Measurements from ENCODE around the gene ART1.
A peak's percentile ranks its signal among the peaks of the same experiment; 100 is the strongest.

The ART1 gene

DNA sequence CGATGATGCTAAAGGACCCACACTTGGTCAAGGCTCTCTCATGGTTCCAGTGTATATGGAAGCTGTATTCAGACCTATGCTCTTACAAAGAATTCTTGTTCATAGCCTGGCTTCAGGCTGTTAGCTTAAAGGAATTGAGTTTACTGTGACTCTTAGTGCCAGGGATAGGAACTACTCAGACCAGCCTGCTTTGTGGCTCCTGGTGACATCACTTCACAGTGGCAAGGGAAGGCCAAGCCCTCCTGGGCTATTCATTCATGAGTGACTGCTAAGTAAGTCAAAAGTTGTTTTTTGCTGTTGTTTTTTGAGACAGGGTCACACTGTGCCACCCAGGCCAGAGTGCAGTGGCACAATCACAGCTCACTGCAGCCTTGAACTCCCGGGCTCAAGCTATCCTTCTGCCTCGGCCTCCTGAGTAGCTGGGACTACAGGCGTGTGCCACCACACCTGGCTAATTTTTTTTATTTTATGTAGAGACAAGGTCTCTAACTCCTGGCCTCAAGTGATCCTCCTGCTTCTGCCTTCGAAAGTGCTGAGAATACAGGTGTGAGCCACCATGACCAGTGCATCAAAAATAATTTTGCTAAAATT lies 12.8 kb upstream of the ART1 start:
- Histone ChIP-seq H4K8ac (ENCODE audit: low read length) (no peak overlapping the region), H2BK15ac (ENCODE audit: low read depth, poor library complexity, severe bottlenecking) (no peak overlapping the region), H3K27me3 (ENCODE audit: control insufficient read depth in 1 of 2, insufficient read depth in 1 of 2, low read length in 2 of 2) (peaks cover under 1 to 6% of the 10 kb centered on the region in 2 experiments), H3K4me2 (ENCODE audit: low read length, poor library complexity, severe bottlenecking) (no peak overlapping the region), H2BK120ac (ENCODE audit: low read depth, low read length) (no peak overlapping the region), H3K18ac (ENCODE audit: low read depth in 1 of 2, low read length in 2 of 2) (no peak overlapping the region), H3K36me3 (ENCODE audit: control insufficient read depth in 1 of 2, insufficient read depth in 2 of 2, low read depth in 1 of 2, low read length in 2 of 2) (no peaks in the 10 kb centered on the region), H2BK12ac (ENCODE audit: low read length in 2 of 2) (no peak overlapping the region), H2AK5ac (ENCODE audit: low read length, severe bottlenecking) (no peak overlapping the region), H3K9ac (ENCODE audit: low read length) (no peak overlapping the region), H3K4me1 (ENCODE audit: control insufficient read depth, insufficient read depth, low read depth, low read length) (peaks cover 3% of the 10 kb centered on the region), H2BK5ac (ENCODE audit: low read depth, low read length, poor library complexity, severe bottlenecking) (no peak overlapping the region), H3K23ac (ENCODE audit: low read length in 2 of 2) (no peak overlapping the region), H3K4me3 (ENCODE audit: insufficient read depth in 1 of 2, low read depth in 1 of 2, low read length in 2 of 2) (no peak overlapping the region), H3K27ac (ENCODE audit: low read length, poor library complexity, severe bottlenecking) (no peak overlapping the region), H2AFZ (ENCODE audit: low read depth, low read length) (no peak overlapping the region), H3K14ac (ENCODE audit: low read length in 2 of 2) (no peak overlapping the region), H4K91ac (ENCODE audit: low read length) (no peak overlapping the region), H3K4ac (ENCODE audit: low read depth in 1 of 2, low read length in 2 of 2) (no peak overlapping the region), H3K9me3 (ENCODE audit: control insufficient read depth, low read length) (no peaks in the 10 kb centered on the region), H3K79me1 (replicated peaks; ENCODE audit: low read length, poor library complexity, severe bottlenecking) (no peaks in the 10 kb centered on the region)
- WGBS = 88% methylated on average over 5 of the region's 5 CpGs
- no peak for DNase-seq

DNA sequence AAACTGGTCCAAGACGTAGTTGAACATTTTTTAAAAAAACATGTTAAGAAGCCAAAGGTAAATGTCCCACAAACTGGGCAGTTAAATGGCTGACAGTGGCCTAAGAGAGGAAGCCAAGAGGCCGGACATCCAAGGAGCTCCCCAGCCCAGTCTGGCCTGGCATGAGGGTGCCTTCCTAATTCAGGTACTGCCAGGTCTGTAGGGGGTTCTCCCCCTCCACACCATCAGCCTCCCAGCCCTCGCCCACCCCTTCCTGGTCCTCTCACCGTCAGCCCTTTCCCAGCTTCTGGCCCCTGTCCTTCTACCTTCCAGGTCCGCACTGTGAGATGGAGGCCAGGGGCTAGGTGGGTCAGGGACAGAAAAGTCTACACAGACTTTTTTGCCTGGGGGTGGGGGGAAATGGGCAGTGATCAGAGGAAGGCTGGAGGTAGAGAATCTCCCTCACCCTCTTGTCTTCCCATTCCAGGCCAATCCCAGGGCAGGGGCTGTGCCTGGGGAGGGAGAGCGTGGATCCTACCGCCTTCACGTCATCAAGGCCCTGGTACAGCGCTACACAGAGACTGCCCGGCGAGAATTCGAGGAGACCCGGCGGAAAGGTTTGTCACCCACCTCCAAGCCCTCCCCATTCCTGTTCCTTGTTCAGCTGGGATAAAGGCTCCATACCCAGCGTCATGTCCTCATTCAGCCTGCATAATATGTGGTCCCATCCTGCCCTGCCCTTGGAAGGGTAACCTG lies 9.1 kb upstream of the ART1 start:
- no peak overlapping the region for H2BK5ac ChIP-seq (ENCODE audit: low read depth, low read length, poor library complexity, severe bottlenecking)
- no peak overlapping the region for H3K4me2 ChIP-seq (ENCODE audit: low read length, poor library complexity, severe bottlenecking)
- H3K4me3 ChIP-seq (ENCODE audit: insufficient read depth in 1 of 2, low read depth in 1 of 2, low read length in 2 of 2) = no peak overlapping the region
- no peak overlapping the region for H3K14ac ChIP-seq (ENCODE audit: low read length in 2 of 2)
- no peaks in the 10 kb centered on the region for H3K79me1 ChIP-seq (replicated peaks; ENCODE audit: low read length, poor library complexity, severe bottlenecking)
- 91% methylated on average over 12 of the region's 15 CpGs for WGBS
- peaks cover 3 to 6% of the 10 kb centered on the region in 2 experiments for H3K27me3 ChIP-seq (ENCODE audit: control insufficient read depth in 1 of 2, insufficient read depth in 1 of 2, low read length in 2 of 2)
- no peak overlapping the region for H3K27ac ChIP-seq (ENCODE audit: low read length, poor library complexity, severe bottlenecking)
- no peak overlapping the region for H2BK12ac ChIP-seq (ENCODE audit: low read length in 2 of 2)
- H2AK5ac ChIP-seq (ENCODE audit: low read length, severe bottlenecking) = no peak overlapping the region
- H3K9me3 ChIP-seq (ENCODE audit: control insufficient read depth, low read length) = no peaks in the 10 kb centered on the region
- H3K9ac ChIP-seq (ENCODE audit: low read length) = no peak overlapping the region
- H3K4ac ChIP-seq (ENCODE audit: low read depth in 1 of 2, low read length in 2 of 2) = no peak overlapping the region
- no peak overlapping the region for H4K8ac ChIP-seq (ENCODE audit: low read length)
- H2AFZ ChIP-seq (ENCODE audit: low read depth, low read length) = no peak overlapping the region
- H3K23ac ChIP-seq (ENCODE audit: low read length in 2 of 2) = peak overlapping the region in 1 of 2 experiments; percentile 1
- no peak overlapping the region for H3K18ac ChIP-seq (ENCODE audit: low read depth in 1 of 2, low read length in 2 of 2)
- DNase-seq = no peak
- no peak overlapping the region for H4K91ac ChIP-seq (ENCODE audit: low read length)
- no peak overlapping the region for H2BK15ac ChIP-seq (ENCODE audit: low read depth, poor library complexity, severe bottlenecking)
- H3K36me3 ChIP-seq (ENCODE audit: control insufficient read depth in 1 of 2, insufficient read depth in 2 of 2, low read depth in 1 of 2, low read length in 2 of 2) = no peaks in the 10 kb centered on the region
- H2BK120ac ChIP-seq (ENCODE audit: low read depth, low read length) = no peak overlapping the region
- H3K4me1 ChIP-seq (ENCODE audit: control insufficient read depth, insufficient read depth, low read depth, low read length) = no peaks in the 10 kb centered on the region

DNA sequence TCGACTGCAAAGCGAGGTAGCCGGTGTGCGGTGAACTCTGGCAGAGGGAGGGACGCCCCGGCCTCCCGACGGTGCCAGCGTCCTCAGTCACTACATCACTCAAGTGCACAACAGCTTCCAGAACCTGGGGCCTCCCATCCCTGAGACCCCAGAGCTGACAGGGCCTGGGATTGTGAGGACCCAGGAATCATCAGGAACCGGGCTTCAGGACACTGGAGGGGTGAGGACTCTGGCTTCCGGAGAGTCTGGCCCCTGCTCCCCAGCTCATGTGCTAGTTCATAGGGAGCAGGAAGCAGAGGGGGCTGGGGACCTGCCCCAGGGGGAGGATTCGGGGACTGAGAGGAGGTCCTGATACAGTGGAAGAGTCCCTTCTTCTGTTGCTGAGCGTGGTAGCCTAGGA lies 7.7 kb upstream of the ART1 start:
- Histone ChIP-seq H3K27ac (ENCODE audit: low read length, poor library complexity, severe bottlenecking) (no peak overlapping the region), H3K4ac (ENCODE audit: low read depth in 1 of 2, low read length in 2 of 2) (no peak overlapping the region), H2BK120ac (ENCODE audit: low read depth, low read length) (no peak overlapping the region), H3K27me3 (ENCODE audit: control insufficient read depth in 1 of 2, insufficient read depth in 1 of 2, low read length in 2 of 2) (peaks cover 3 to 6% of the 10 kb centered on the region in 2 experiments), H3K9ac (ENCODE audit: low read length) (no peak overlapping the region), H3K36me3 (ENCODE audit: control insufficient read depth in 1 of 2, insufficient read depth in 2 of 2, low read depth in 1 of 2, low read length in 2 of 2) (no peaks in the 10 kb centered on the region), H3K14ac (ENCODE audit: low read length in 2 of 2) (no peak overlapping the region), H2AK5ac (ENCODE audit: low read length, severe bottlenecking) (no peak overlapping the region), H4K91ac (ENCODE audit: low read length) (no peak overlapping the region), H2BK5ac (ENCODE audit: low read depth, low read length, poor library complexity, severe bottlenecking) (no peak overlapping the region), H3K9me3 (ENCODE audit: control insufficient read depth, low read length) (no peaks in the 10 kb centered on the region), H3K4me1 (ENCODE audit: control insufficient read depth, insufficient read depth, low read depth, low read length) (peaks cover 4% of the 10 kb centered on the region), H3K18ac (ENCODE audit: low read depth in 1 of 2, low read length in 2 of 2) (no peak overlapping the region), H2BK12ac (ENCODE audit: low read length in 2 of 2) (no peak overlapping the region), H4K8ac (ENCODE audit: low read length) (no peak overlapping the region), H2AFZ (ENCODE audit: low read depth, low read length) (no peak overlapping the region), H3K23ac (ENCODE audit: low read length in 2 of 2) (no peak overlapping the region), H3K4me2 (ENCODE audit: low read length, poor library complexity, severe bottlenecking) (no peak overlapping the region), H3K4me3 (ENCODE audit: insufficient read depth in 1 of 2, low read depth in 1 of 2, low read length in 2 of 2) (no peak overlapping the region), H2BK15ac (ENCODE audit: low read depth, poor library complexity, severe bottlenecking) (no peak overlapping the region), H3K79me1 (replicated peaks; ENCODE audit: low read length, poor library complexity, severe bottlenecking) (no peaks in the 10 kb centered on the region)
- 85% methylated on average over 13 of the region's 13 CpGs for WGBS
- no peak for DNase-seq

DNA sequence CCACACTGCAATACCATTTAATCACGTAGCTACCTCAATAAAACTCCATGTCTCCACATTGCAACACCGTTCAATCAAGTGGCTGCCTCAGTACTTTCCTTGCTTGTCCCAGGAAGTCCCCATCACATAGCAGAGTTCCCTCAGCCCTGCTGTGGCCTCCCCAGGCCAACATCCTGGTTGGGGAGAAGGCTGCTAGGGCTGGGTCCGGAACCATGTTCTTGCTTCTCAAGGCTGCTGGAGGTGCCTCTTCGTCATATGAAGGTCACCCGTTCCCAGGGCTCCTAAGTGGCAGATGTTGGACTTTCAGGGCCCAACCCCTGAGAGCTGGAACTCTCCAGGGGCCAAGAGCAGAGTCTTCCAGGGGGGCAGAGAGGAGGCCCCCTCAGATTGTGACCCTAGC lies 6.4 kb upstream of the ART1 start:
- H3K79me1 ChIP-seq (replicated peaks; ENCODE audit: low read length, poor library complexity, severe bottlenecking) = no peaks in the 10 kb centered on the region
- no peak overlapping the region for H3K18ac ChIP-seq (ENCODE audit: low read depth in 1 of 2, low read length in 2 of 2)
- no peak overlapping the region for H3K4me3 ChIP-seq (ENCODE audit: insufficient read depth in 1 of 2, low read depth in 1 of 2, low read length in 2 of 2)
- peaks cover 12% of the 10 kb centered on the region for H3K4me1 ChIP-seq (ENCODE audit: control insufficient read depth, insufficient read depth, low read depth, low read length)
- no peak overlapping the region for H2BK5ac ChIP-seq (ENCODE audit: low read depth, low read length, poor library complexity, severe bottlenecking)
- no peak overlapping the region for H4K8ac ChIP-seq (ENCODE audit: low read length)
- peaks cover 3 to 10% of the 10 kb centered on the region in 2 experiments for H3K27me3 ChIP-seq (ENCODE audit: control insufficient read depth in 1 of 2, insufficient read depth in 1 of 2, low read length in 2 of 2)
- no peak overlapping the region for H2BK15ac ChIP-seq (ENCODE audit: low read depth, poor library complexity, severe bottlenecking)
- no peaks in the 10 kb centered on the region for H3K9me3 ChIP-seq (ENCODE audit: control insufficient read depth, low read length)
- no peak for DNase-seq
- H3K4me2 ChIP-seq (ENCODE audit: low read length, poor library complexity, severe bottlenecking) = no peak overlapping the region
- H2BK120ac ChIP-seq (ENCODE audit: low read depth, low read length) = no peak overlapping the region
- no peak overlapping the region for H3K9ac ChIP-seq (ENCODE audit: low read length)
- no peak overlapping the region for H3K4ac ChIP-seq (ENCODE audit: low read depth in 1 of 2, low read length in 2 of 2)
- WGBS = 71% methylated on average over 5 of the region's 5 CpGs
- no peak overlapping the region for H2AK5ac ChIP-seq (ENCODE audit: low read length, severe bottlenecking)
- no peak overlapping the region for H3K14ac ChIP-seq (ENCODE audit: low read length in 2 of 2)
- no peak overlapping the region for H4K91ac ChIP-seq (ENCODE audit: low read length)
- H3K23ac ChIP-seq (ENCODE audit: low read length in 2 of 2) = no peak overlapping the region
- H2BK12ac ChIP-seq (ENCODE audit: low read length in 2 of 2) = no peak overlapping the region
- H3K36me3 ChIP-seq (ENCODE audit: control insufficient read depth in 1 of 2, insufficient read depth in 2 of 2, low read depth in 1 of 2, low read length in 2 of 2) = no peaks in the 10 kb centered on the region
- H3K27ac ChIP-seq (ENCODE audit: low read length, poor library complexity, severe bottlenecking) = no peak overlapping the region
- H2AFZ ChIP-seq (ENCODE audit: low read depth, low read length) = no peak overlapping the region

All from mesenchymal stem cell (in vitro differentiated cells and primary cell).